ENCODE measurements around the gene ACTA1. TPM values are rescaled to one million over a fixed set of nuclear protein-coding genes. Genes with fewer than 3 reads are reported as not detected.
"Not testable (repeated sequence)": the region's sequence is repeated elsewhere in the genome, so short reads cannot be mapped to it uniquely, and the experiment has no call there.

ACTA1 gene
- total RNA-seq, 1 donor from 2014 or later, result not detected

- no peak overlapping the region for H3K4me3 Mint-ChIP-seq (ENCODE audit: low read depth)
- intact Hi-C loops (cut with micrococcal nuclease), result no loop called here
- DNase-seq (ENCODE audit: low spot score), result no peak
Measured at GRCh38 chr1:229433364-229434004, 410 bp downstream of the ACTA1 start.

DNA sequence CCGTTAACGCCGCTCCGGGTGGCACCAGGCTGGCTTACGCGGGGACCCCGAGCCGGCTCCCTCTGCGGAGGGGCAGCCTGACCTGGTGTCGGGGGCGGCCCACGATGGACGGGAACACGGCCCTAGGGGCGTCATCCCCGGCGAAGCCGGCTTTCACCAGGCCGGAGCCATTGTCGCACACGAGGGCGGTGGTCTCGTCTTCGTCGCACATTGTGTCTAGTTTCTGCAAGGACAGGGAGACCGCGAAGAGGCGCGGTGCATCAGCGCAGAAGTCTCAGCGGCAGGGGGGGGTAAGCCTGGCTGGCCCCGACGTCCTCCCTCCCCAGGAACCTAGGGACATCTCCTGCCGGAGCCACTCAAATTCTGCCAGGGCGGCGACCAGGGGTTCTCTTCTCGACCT is 989 bp downstream of the ACTA1 start:
- H3K4me3 Mint-ChIP-seq (ENCODE audit: low read depth), result no peak overlapping the region

More at GRCh38 chr1:229433364-229434004, 410 bp downstream of the ACTA1 start:
- H3K27ac Mint-ChIP-seq, result no peak overlapping the region
- peaks cover 75% of the 10 kb centered on the region for H3K27me3 Mint-ChIP-seq (ENCODE audit: low read depth)
- no peaks in the 10 kb centered on the region for H3K9me3 Mint-ChIP-seq
- H3K36me3 Mint-ChIP-seq (ENCODE audit: low read depth), result peaks cover 13% of the 10 kb centered on the region
- peaks cover 14% of the 10 kb centered on the region for H3K4me1 Mint-ChIP-seq (ENCODE audit: low read depth)

DNA sequence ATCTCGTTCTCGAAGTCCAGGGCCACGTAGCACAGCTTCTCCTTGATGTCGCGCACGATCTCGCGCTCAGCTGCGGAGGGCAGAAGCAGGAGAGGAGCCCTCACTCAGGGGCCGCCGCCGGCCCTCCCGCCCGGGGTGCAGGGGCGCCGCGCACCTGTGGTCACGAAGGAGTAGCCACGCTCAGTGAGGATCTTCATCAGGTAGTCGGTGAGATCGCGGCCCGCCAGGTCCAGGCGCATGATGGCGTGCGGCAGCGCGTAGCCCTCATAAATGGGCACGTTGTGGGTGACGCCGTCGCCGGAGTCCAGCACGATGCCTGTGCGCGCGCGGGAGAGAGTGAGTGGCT is 1.8 kb downstream of the ACTA1 start:
- H3K9me3 Mint-ChIP-seq, result no peaks in the 10 kb centered on the region
- H3K27me3 Mint-ChIP-seq (ENCODE audit: low read depth), result peaks cover 76% of the 10 kb centered on the region

More for the DNA sequence above, 989 bp downstream of the ACTA1 start:
- H3K36me3 Mint-ChIP-seq (ENCODE audit: low read depth), result peaks cover 8% of the 10 kb centered on the region
- peaks cover 11% of the 10 kb centered on the region for H3K4me1 Mint-ChIP-seq (ENCODE audit: low read depth)
- no peak overlapping the region for H3K27ac Mint-ChIP-seq
- H3K9me3 Mint-ChIP-seq, result no peaks in the 10 kb centered on the region
- intact Hi-C loops (cut with micrococcal nuclease), result no loop called here
- peaks cover 77% of the 10 kb centered on the region for H3K27me3 Mint-ChIP-seq (ENCODE audit: low read depth)
- DNase-seq (ENCODE audit: low spot score), result no peak

DNA sequence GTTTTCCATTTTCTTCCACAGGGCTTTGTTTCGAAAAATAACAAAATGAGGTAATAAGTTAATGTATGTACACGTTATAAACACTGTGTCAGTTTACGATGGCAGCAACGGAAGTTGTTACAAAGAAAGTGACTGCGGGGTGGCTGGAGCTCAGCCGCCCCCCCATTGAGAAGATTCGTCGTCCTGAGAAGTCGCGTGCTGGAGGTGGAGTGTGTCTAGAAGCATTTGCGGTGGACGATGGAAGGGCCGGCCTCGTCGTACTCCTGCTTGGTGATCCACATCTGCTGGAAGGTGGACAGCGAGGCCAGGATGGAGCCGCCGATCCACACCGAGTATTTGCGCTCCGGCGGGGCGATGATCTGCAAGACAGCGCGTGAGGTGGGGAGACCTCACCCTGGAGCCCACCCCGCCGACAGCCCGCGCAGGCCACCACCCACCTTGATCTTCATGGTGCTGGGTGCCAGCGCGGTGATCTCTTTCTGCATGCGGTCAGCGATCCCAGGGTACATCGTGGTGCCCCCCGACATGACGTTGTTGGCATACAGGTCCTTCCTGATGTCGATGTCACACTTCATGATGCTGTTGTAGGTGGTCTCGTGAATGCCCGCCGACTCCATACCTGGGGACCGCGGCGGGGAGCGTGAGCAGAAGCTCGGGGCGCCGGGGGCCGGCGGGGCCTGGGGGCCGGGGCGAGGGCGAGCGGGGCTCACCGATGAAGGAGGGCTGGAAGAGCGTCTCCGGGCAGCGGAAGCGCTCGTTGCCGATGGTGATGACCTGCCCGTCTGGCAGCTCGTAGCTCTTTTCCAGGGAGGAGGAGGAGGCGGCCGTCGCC is 2.4 kb downstream of the ACTA1 start:
- no peak for DNase-seq (ENCODE audit: low spot score)
- peaks cover 5% of the 10 kb centered on the region for H3K36me3 Mint-ChIP-seq (ENCODE audit: low read depth)
- peak overlapping the region; percentile 47 for H3K4me3 Mint-ChIP-seq (ENCODE audit: low read depth)
- intact Hi-C loops (cut with micrococcal nuclease), result no loop called here
- peaks cover 76% of the 10 kb centered on the region for H3K27me3 Mint-ChIP-seq (ENCODE audit: low read depth)
- H3K4me1 Mint-ChIP-seq (ENCODE audit: low read depth), result peaks cover 11% of the 10 kb centered on the region
- H3K27ac Mint-ChIP-seq, result no peak overlapping the region
- H3K9me3 Mint-ChIP-seq, result no peaks in the 10 kb centered on the region

More for the DNA sequence above, 1.8 kb downstream of the ACTA1 start:
- intact Hi-C loops (cut with micrococcal nuclease), result no loop called here
- Mint-ChIP-seq H3K36me3 (ENCODE audit: low read depth) (peaks cover 5% of the 10 kb centered on the region), H3K4me1 (ENCODE audit: low read depth) (peaks cover 11% of the 10 kb centered on the region), H3K4me3 (ENCODE audit: low read depth) (no peak overlapping the region), H3K27ac (no peak overlapping the region)
- DNase-seq (ENCODE audit: low spot score), result no peak

DNA sequence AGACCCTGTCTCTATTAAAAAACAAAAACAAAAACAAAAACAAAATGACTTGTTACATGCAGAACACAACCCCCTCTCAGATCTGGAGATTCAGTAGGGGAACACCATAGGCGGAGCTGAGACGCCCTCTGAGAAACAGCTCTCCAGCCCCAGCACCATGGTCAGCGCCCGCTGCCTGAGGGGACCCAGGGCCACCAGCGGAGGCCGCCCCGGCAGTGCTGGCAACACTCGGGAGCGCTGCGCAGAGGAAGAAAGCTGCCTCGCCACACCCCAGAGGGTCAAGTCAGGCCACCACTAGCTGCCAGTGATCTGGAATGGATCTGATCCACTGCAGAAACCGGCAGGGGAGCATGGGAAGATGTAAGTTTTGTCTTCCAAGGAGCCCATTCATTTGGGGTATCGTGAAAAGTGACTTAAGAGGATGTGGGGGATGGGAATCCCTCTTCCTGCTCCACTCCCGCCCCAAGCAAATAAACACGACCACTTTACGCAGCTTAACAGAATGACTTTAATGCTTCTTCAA is 3.1 kb downstream of the ACTA1 start:
- no peak overlapping the region for H3K27ac Mint-ChIP-seq

DNA sequence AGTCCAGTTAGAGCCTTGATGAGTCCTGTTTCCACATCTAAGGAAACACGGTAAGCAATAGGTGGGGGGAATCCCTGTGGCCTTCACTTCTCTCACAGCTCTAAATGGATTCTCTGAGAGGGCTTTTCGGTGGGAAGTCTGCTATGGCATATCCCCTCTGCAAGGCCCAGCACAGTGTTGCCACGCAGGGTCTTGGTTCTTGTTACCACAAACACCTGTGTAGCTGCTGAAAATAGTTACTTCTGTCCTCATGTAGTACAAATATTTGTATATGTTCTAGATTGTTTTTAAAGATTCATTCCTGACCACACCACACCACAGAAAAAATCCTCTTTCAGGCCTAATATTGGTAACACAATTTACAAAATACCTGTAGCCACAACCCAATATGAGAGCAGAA is 5.6 kb downstream of the ACTA1 start:
- Mint-ChIP-seq H3K27ac (no peak overlapping the region), H3K4me3 (ENCODE audit: low read depth) (no peak overlapping the region), H3K36me3 (ENCODE audit: low read depth) (peaks cover 7% of the 10 kb centered on the region), H3K9me3 (peaks cover 5% of the 10 kb centered on the region), H3K4me1 (ENCODE audit: low read depth) (peaks cover 10% of the 10 kb centered on the region), H3K27me3 (ENCODE audit: low read depth) (peaks cover 74% of the 10 kb centered on the region)
- intact Hi-C loops (cut with micrococcal nuclease), result no loop called here
- no peak for DNase-seq (ENCODE audit: low spot score)

More for the DNA sequence above, 3.1 kb downstream of the ACTA1 start:
- DNase-seq (ENCODE audit: low spot score), result peak; percentile 24
- H3K4me1 Mint-ChIP-seq (ENCODE audit: low read depth), result peaks cover 11% of the 10 kb centered on the region
- H3K27me3 Mint-ChIP-seq (ENCODE audit: low read depth), result peaks cover 77% of the 10 kb centered on the region
- H3K36me3 Mint-ChIP-seq (ENCODE audit: low read depth), result peaks cover 5% of the 10 kb centered on the region
- no peaks in the 10 kb centered on the region for H3K9me3 Mint-ChIP-seq
- intact Hi-C loops (cut with micrococcal nuclease), result no loop called here
- peak overlapping the region; percentile 47 for H3K4me3 Mint-ChIP-seq (ENCODE audit: low read depth)

DNA sequence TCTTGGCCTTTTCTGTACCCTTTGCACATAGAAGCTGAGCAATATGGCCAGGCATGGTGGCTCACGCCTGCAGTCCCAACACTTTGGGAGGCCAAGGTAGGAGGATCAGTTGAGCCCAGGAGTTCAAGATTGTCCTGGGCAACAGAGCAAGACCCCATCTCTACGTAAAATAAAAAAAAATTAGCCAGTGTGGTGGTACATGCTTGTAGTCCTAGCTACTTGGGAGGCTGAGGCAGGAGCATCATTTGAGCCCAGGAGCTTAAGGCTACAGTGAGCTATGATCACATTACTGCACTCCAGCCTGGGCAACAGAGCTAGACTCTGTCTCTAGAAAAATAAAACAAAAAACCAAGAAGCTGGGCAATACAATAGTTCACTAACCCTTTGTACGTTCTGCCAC is 6.3 kb downstream of the ACTA1 start:
- DNase-seq (ENCODE audit: low spot score), result no peak
- Mint-ChIP-seq H3K27ac (no peak overlapping the region), H3K27me3 (ENCODE audit: low read depth) (peaks cover 74% of the 10 kb centered on the region), H3K36me3 (ENCODE audit: low read depth) (peaks cover 7% of the 10 kb centered on the region), H3K4me1 (ENCODE audit: low read depth) (peaks cover 9% of the 10 kb centered on the region), H3K9me3 (peaks cover 9% of the 10 kb centered on the region), H3K4me3 (ENCODE audit: low read depth) (no peak overlapping the region)
- intact Hi-C loops (cut with micrococcal nuclease), result no loop called here

DNA sequence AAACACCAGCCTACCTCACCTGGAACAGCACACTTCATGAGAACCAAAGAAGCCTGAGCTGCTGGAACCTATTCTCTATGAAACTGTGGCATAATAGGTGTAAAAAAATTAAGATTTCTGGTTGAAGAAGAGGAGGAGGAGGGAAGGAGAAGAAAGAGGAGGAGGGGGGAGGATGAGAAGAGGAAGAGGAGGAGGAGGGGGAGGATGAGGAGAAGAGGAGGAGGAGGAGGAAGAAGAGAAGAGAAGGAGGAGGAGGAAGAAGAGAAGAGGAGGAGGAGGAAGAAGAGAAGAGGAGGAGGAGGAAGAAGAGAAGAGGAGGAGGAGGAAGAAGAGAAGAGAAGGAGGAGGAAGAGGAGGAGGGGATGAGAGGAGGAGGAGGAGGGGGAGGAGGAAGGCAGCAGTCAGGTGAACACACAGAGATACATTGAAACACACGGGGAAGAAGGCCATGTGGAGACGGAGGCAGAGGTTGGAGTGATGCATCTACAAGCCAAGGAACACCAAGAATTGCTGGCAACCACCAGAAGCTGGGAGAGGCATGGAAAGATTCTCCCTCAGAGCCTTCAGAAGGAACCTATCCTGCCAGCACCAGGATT is 8.2 kb downstream of the ACTA1 start:
- Mint-ChIP-seq H3K9me3 (peaks cover 9% of the 10 kb centered on the region), H3K4me3 (ENCODE audit: low read depth) (no peak overlapping the region), H3K27me3 (ENCODE audit: low read depth) (peaks cover 57% of the 10 kb centered on the region), H3K36me3 (ENCODE audit: low read depth) (peaks cover 2% of the 10 kb centered on the region), H3K27ac (no peak overlapping the region), H3K4me1 (ENCODE audit: low read depth) (no peaks in the 10 kb centered on the region)
- DNase-seq (ENCODE audit: low spot score), result no peak
- intact Hi-C loops (cut with micrococcal nuclease), result no loop called here

GRCh38 chr1:229420765-229421164 is 13.1 kb downstream of the ACTA1 start:
- DNase-seq (ENCODE audit: low spot score), result no peak
- intact Hi-C loops (cut with micrococcal nuclease), result no loop called here
- Mint-ChIP-seq H3K9me3 (peaks cover 9% of the 10 kb centered on the region), H3K4me1 (ENCODE audit: low read depth) (no peaks in the 10 kb centered on the region), H3K4me3 (ENCODE audit: low read depth) (no peak overlapping the region), H3K27me3 (ENCODE audit: low read depth) (peaks cover 36% of the 10 kb centered on the region), H3K36me3 (ENCODE audit: low read depth) (peaks cover 2% of the 10 kb centered on the region), H3K27ac (no peak overlapping the region)

DNA sequence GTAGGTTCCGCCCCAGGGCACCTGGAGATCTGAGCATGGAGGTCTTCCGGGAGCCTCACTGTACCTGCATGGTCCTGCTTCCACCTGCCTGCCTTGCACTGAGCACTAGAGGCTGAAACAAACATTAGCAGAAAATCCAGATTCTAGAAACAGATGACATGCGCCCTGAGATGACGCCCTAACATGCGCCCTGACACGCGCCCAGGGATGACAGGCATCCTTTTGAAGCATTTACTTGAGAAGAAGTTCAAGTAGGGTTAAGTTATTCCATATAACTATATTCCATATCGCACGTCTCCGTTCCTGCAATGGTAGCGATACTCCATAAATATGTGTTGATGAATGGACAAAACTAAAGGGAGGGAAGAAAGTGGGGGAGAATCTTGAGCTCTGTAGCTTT is 13.7 kb downstream of the ACTA1 start:
- peaks cover 2% of the 10 kb centered on the region for H3K36me3 Mint-ChIP-seq (ENCODE audit: low read depth)
- DNase-seq (ENCODE audit: low spot score), result no peak
- peaks cover 32% of the 10 kb centered on the region for H3K27me3 Mint-ChIP-seq (ENCODE audit: low read depth)
- peaks cover 9% of the 10 kb centered on the region for H3K9me3 Mint-ChIP-seq
- no peaks in the 10 kb centered on the region for H3K4me1 Mint-ChIP-seq (ENCODE audit: low read depth)
- intact Hi-C loops (cut with micrococcal nuclease), result no loop called here
- no peak overlapping the region for H3K27ac Mint-ChIP-seq
- H3K4me3 Mint-ChIP-seq (ENCODE audit: low read depth), result no peak overlapping the region

- H3K9me3 Mint-ChIP-seq; intact Hi-C loops (cut with micrococcal nuclease): not testable (repeated sequence)
Measured at GRCh38 chr1:229418586-229418985, 15.3 kb downstream of the ACTA1 start.

GRCh38 chr1:229412810-229413209 is 21.1 kb downstream of the ACTA1 start:
- intact Hi-C loops (cut with micrococcal nuclease); H3K27ac Mint-ChIP-seq; H3K9me3 Mint-ChIP-seq; H3K36me3 Mint-ChIP-seq (ENCODE audit: low read depth); DNase-seq (ENCODE audit: low spot score); H3K4me3 Mint-ChIP-seq (ENCODE audit: low read depth): not testable (repeated sequence)
- H3K4me1 Mint-ChIP-seq (ENCODE audit: low read depth), result peaks cover 10% of the 10 kb centered on the region
- H3K27me3 Mint-ChIP-seq (ENCODE audit: low read depth), result peaks cover 34% of the 10 kb centered on the region

More at GRCh38 chr1:229418586-229418985, 15.3 kb downstream of the ACTA1 start:
- not testable (repeated sequence) for DNase-seq (ENCODE audit: low spot score); H3K27ac Mint-ChIP-seq; H3K36me3 Mint-ChIP-seq (ENCODE audit: low read depth); H3K4me1 Mint-ChIP-seq (ENCODE audit: low read depth); H3K4me3 Mint-ChIP-seq (ENCODE audit: low read depth)
- H3K27me3 Mint-ChIP-seq (ENCODE audit: low read depth), result peaks cover 21% of the 10 kb centered on the region

- no peak for DNase-seq (ENCODE audit: low spot score)
- H3K4me3 Mint-ChIP-seq (ENCODE audit: low read depth), result no peak overlapping the region
- peaks cover 13% of the 10 kb centered on the region for H3K4me1 Mint-ChIP-seq (ENCODE audit: low read depth)
- intact Hi-C loops (cut with micrococcal nuclease), result no loop called here
- H3K36me3 Mint-ChIP-seq (ENCODE audit: low read depth), result no peaks in the 10 kb centered on the region
- no peak overlapping the region for H3K27ac Mint-ChIP-seq
- H3K27me3 Mint-ChIP-seq (ENCODE audit: low read depth), result peaks cover 37% of the 10 kb centered on the region
- no peaks in the 10 kb centered on the region for H3K9me3 Mint-ChIP-seq
Measured at GRCh38 chr1:229412056-229412455, 21.8 kb downstream of the ACTA1 start.
